SJSA1 (cell line): ENCODE measurements around the gene SLC51B. TPM values are rescaled to one million over a fixed set of nuclear protein-coding genes. Genes with fewer than 3 reads are reported as not detected.
"Not testable (repeated sequence)": the region's sequence is repeated elsewhere in the genome, so short reads cannot be mapped to it uniquely, and the experiment has no call there.

Experiments used
- DNase-seq, 2 experiments: peaks; one replicate each; pipeline ENCODE4 v3.0.0-alpha.2; 2015 to 2020; ENCODE audit warnings: low spot score in 2 of 2, low read depth in 1 of 2
- H3K27ac ChIP-seq: fragments of 250-450 bp; sonication (Bioruptor Pico); 2 replicates; pipeline ENCODE4 v1.5.1; 2020; ENCODE audit warnings: mild to moderate bottlenecking, moderate library complexity
- H3K27me3 ChIP-seq: fragments of 250-450 bp; sonication (Bioruptor Pico); replicated peaks from 2 replicates; pipeline ENCODE4 v1.5.1; 2020; ENCODE audit warnings: mild to moderate bottlenecking, moderate library complexity
- H3K36me3 ChIP-seq: fragments of 250-450 bp; sonication (Bioruptor Pico); 2 replicates; pipeline ENCODE4 v1.5.1; 2020; ENCODE audit warnings: mild to moderate bottlenecking
- H3K4me1 ChIP-seq: fragments of 250-450 bp; sonication (Bioruptor Pico); replicated peaks from 2 replicates; pipeline ENCODE4 v1.6.1; 2021; ENCODE audit warnings: mild to moderate bottlenecking
- H3K4me3 ChIP-seq: fragments of 250-450 bp; sonication (Bioruptor Pico); 2 replicates; pipeline ENCODE4 v1.5.1; 2020; ENCODE audit warnings: mild to moderate bottlenecking
- H3K9me3 ChIP-seq: fragments of 250-450 bp; sonication (Bioruptor Pico); replicated peaks from 2 replicates; pipeline ENCODE4 v1.5.1; 2020; ENCODE audit warnings: mild to moderate bottlenecking
- total RNA-seq: library from RNA; depleted of rRNA; stranded (reverse); fragments of >200 nt; shearing (Covaris generic); gene quantifications from 2 replicates; pipeline ENCODE4 v1.2.3, GENCODE V29; 2014

Gene SLC51B
- total RNA-seq, 1 experiment from 2014 or later: 1.1 TPM

GRCh38 chr15:65029736-65030208 lies 15.4 kb upstream of the SLC51B start:
- Histone ChIP-seq H3K4me3 (peak overlapping the region; percentile 84), H3K4me1 (peaks cover 29% of the 10 kb centered on the region), H3K27ac (no peak overlapping the region), H3K27me3 (no peaks in the 10 kb centered on the region), H3K9me3 (no peaks in the 10 kb centered on the region), H3K36me3 (peaks cover 29% of the 10 kb centered on the region)
- no peak for DNase-seq

DNA sequence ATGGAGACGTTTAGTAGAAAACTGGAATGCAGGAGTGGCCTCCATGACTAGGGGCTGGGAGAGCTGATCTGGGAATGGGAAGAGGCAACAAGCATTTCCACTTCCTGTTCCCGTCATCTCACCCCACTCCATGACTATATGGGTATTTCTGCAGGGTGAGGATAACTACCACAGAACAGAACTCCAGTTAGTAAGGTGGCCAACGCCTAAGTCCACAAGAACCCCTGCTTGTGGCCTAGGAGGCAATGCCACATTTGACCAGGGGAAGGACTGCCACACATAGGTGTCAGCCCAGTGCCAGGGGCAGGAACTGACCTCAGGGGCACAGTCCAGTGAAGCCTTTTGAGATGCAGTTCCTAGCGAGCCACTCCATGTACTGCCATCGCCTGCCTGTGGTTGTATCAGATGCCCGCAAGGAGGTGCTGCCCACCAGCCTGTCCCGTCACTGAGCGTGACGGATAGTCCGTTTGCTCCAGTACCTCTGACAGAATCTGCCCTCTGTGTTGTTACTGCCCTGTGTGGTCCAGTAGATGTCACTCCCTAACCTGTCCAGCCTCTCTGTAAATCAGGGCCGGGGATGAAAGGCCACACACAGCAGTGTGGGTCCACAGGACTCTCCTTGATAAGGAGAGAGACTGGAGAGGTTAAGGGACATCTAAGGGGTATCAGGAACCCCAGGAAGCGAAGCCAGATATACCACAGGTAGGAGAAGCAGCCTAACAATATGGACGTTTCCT lies 12.2 kb upstream of the SLC51B start:
- peak; percentile 79 to 92 for DNase-seq
- no peaks in the 10 kb centered on the region for H3K27me3 ChIP-seq
- peaks cover 9% of the 10 kb centered on the region for H3K36me3 ChIP-seq
- H3K9me3 ChIP-seq: no peaks in the 10 kb centered on the region
- H3K4me3 ChIP-seq: no peak overlapping the region
- H3K27ac ChIP-seq: peak overlapping the region; percentile 38
- peaks cover 25% of the 10 kb centered on the region for H3K4me1 ChIP-seq

- no peak overlapping the region for H3K4me3 ChIP-seq
- H3K36me3 ChIP-seq: peaks cover 5% of the 10 kb centered on the region
- peak in 1 of 2 experiments; percentile 60 for DNase-seq
- peak overlapping the region; percentile 38 for H3K27ac ChIP-seq
- H3K27me3 ChIP-seq: no peaks in the 10 kb centered on the region
- peaks cover 17% of the 10 kb centered on the region for H3K4me1 ChIP-seq
- H3K9me3 ChIP-seq: no peaks in the 10 kb centered on the region
Observed at GRCh38 chr15:65033659-65034269, 11.4 kb upstream of the SLC51B start.

GRCh38 chr15:65034719-65035118 lies 10.5 kb upstream of the SLC51B start:
- no peak overlapping the region for H3K27ac ChIP-seq
- no peak for DNase-seq
- H3K4me1 ChIP-seq: peaks cover 15% of the 10 kb centered on the region
- H3K36me3 ChIP-seq: no peaks in the 10 kb centered on the region
- H3K27me3 ChIP-seq: no peaks in the 10 kb centered on the region
- no peaks in the 10 kb centered on the region for H3K9me3 ChIP-seq
- no peak overlapping the region for H3K4me3 ChIP-seq

- Histone ChIP-seq H3K27me3 (no peaks in the 10 kb centered on the region), H3K4me1 (peaks cover 15% of the 10 kb centered on the region), H3K4me3 (no peak overlapping the region), H3K36me3 (no peaks in the 10 kb centered on the region), H3K27ac (no peak overlapping the region), H3K9me3 (no peaks in the 10 kb centered on the region)
- DNase-seq: no peak
Observed at GRCh38 chr15:65037309-65037708, 7.9 kb upstream of the SLC51B start.

- Histone ChIP-seq H3K27me3 (no peaks in the 10 kb centered on the region), H3K27ac (no peak overlapping the region)
Observed at GRCh38 chr15:65038428-65038827, 6.8 kb upstream of the SLC51B start.

DNA sequence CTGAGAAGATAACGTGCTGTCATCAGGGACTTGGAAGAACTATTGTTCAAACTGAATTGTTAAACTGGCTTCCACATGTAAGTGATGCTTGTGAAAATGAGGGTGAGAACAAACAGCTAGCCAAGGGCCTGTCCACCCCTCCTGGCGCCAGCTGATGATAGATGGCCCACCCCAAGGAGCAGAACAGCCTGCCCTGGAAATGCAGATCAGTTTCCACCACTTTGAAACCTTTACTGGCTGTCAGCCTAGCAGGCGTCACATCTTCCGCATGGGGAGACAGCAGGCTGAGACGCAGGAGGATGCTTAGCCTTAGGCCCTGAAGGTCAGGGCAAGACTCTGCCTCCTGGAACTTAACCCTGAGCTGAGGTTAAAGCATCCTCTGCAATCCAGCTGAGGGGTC lies 6.4 kb upstream of the SLC51B start:
- Histone ChIP-seq H3K4me3 (no peak overlapping the region), H3K36me3 (no peaks in the 10 kb centered on the region), H3K27me3 (no peaks in the 10 kb centered on the region), H3K9me3 (no peaks in the 10 kb centered on the region), H3K27ac (no peak overlapping the region), H3K4me1 (peaks cover 14% of the 10 kb centered on the region)
- no peak for DNase-seq

More at GRCh38 chr15:65038428-65038827, 6.8 kb upstream of the SLC51B start:
- Histone ChIP-seq H3K4me1 (peaks cover 15% of the 10 kb centered on the region), H3K4me3 (no peak overlapping the region), H3K36me3 (no peaks in the 10 kb centered on the region), H3K9me3 (no peaks in the 10 kb centered on the region)
- no peak for DNase-seq

DNA sequence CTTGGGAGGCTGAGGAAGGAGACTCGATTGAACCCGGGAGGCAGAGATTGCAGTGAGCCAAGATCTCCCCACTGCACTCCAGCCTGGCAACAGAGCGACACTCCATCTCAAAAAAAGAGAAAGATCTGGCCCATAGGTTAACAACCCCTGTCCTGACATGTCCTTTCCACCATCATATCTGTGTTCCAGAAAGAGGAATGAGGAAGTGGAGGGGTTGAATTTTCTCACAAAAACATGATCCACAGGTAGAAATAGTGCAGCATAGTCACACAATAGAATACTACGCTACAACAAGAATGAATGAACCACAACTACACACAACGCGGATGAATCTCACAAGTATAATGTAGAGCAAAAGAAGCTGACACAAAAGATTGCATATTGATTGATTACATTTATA lies 4.7 kb upstream of the SLC51B start:
- Histone ChIP-seq H3K36me3 (peaks cover 7% of the 10 kb centered on the region), H3K27me3 (no peaks in the 10 kb centered on the region), H3K4me1 (peaks cover 25% of the 10 kb centered on the region), H3K9me3 (no peaks in the 10 kb centered on the region), H3K27ac (no peak overlapping the region), H3K4me3 (no peak overlapping the region)
- no peak for DNase-seq

GRCh38 chr15:65041787-65042186 lies 3.4 kb upstream of the SLC51B start:
- Histone ChIP-seq H3K4me3 (no peak overlapping the region), H3K27me3 (no peaks in the 10 kb centered on the region), H3K4me1 (peaks cover 25% of the 10 kb centered on the region), H3K36me3 (peaks cover 11% of the 10 kb centered on the region), H3K27ac (no peak overlapping the region), H3K9me3 (no peaks in the 10 kb centered on the region)
- no peak for DNase-seq

- Histone ChIP-seq H3K27me3 (no peaks in the 10 kb centered on the region), H3K4me3 (no peak overlapping the region), H3K9me3 (no peaks in the 10 kb centered on the region), H3K27ac (no peak overlapping the region), H3K4me1 (peaks cover 31% of the 10 kb centered on the region), H3K36me3 (peaks cover 17% of the 10 kb centered on the region)
- DNase-seq: no peak
Observed at GRCh38 chr15:65042776-65043327, 2.3 kb upstream of the SLC51B start.

- not testable (repeated sequence) for H3K4me3 ChIP-seq, H3K27me3 ChIP-seq, H3K9me3 ChIP-seq, H3K27ac ChIP-seq
- H3K4me1 ChIP-seq: peaks cover 41% of the 10 kb centered on the region
- peaks cover 26% of the 10 kb centered on the region for H3K36me3 ChIP-seq
- peak in 1 of 2 experiments; percentile 38 for DNase-seq
Observed at GRCh38 chr15:65044218-65044617, 969 bp upstream of the SLC51B start.

DNA sequence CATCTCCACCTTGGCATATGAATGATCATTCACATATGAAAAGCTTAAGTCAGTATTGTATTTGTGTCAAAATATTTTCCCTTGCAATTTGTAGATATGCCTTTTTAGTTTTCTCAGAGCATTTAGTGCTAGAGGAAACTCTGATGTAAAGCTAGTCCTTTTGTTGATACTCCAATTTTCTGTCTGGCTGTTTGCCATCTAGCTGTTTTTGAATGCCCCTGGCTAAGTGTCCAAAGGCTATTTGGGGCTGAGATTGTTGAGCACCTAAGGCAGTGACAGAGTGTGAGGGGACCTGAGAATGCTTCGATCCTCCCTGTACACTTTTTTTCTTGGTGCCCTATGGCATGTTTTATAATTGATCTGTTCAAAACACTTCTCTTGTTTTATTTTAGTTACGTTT lies 3.1 kb downstream of the SLC51B start:
- H3K4me3 ChIP-seq: no peak overlapping the region
- H3K27me3 ChIP-seq: no peaks in the 10 kb centered on the region
- peaks cover 54% of the 10 kb centered on the region for H3K36me3 ChIP-seq
- H3K27ac ChIP-seq: no peak overlapping the region
- no peak for DNase-seq
- H3K4me1 ChIP-seq: peaks cover 61% of the 10 kb centered on the region
- no peaks in the 10 kb centered on the region for H3K9me3 ChIP-seq

DNA sequence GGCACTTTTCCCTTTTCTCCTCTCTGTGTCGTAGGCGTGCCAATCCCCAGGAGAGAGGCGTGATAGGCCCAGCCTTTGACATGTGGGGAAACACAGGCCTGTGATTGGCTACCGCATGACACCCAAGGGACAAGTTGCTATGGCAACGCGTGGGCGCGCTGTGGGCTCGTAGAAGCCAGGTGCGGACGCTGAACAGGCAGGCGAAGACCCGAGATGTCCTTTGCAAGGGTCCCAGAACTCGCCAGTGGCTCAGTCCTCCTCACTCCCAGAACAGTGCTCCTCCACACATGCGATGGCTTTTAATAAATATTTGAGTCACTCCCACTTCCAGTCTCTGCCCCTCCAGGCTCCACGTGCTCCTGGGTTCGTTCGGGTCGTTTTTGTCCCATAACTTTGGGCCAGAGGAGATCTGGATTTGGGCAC lies 4.2 kb downstream of the SLC51B start:
- Histone ChIP-seq H3K4me1 (peaks cover 58% of the 10 kb centered on the region), H3K4me3 (no peak overlapping the region), H3K36me3 (peaks cover 66% of the 10 kb centered on the region)

GRCh38 chr15:65050270-65050669 lies 5.1 kb downstream of the SLC51B start:
- Histone ChIP-seq H3K27ac (peak overlapping the region; percentile 78), H3K36me3 (peaks cover 69% of the 10 kb centered on the region), H3K4me3 (no peak overlapping the region), H3K9me3 (no peaks in the 10 kb centered on the region), H3K4me1 (peaks cover 60% of the 10 kb centered on the region), H3K27me3 (no peaks in the 10 kb centered on the region)
- peak; percentile 77 to 92 for DNase-seq

More for the DNA sequence above, 4.2 kb downstream of the SLC51B start:
- Histone ChIP-seq H3K27ac (peak overlapping the region; percentile 78), H3K9me3 (no peaks in the 10 kb centered on the region), H3K27me3 (no peaks in the 10 kb centered on the region)
- no peak for DNase-seq
